Left forelimb (tissue), 1 donor: ENCODE data around the gene CD58.
"Not testable (repeated sequence)": the region's sequence is repeated elsewhere in the genome, so short reads cannot be mapped to it uniquely, and the experiment has no call there.

ENCODE experiments used
- DNase-seq: peaks from one replicate; pipeline ENCODE4 v3.0.0-alpha.2; 2018; ENCODE audit warnings: low spot score

The CD58 gene

GRCh38 chr1:116571215-116571919 lies 541 bp upstream of the CD58 start:
- no peak for DNase-seq

GRCh38 chr1:116569776-116570357 lies 959 bp downstream of the CD58 start:
- DNase-seq, result no peak

- no peak for DNase-seq
These were observed 1.5 kb downstream of the CD58 start for GRCh38 chr1:116569381-116569670.

GRCh38 chr1:116568662-116569380 lies 2.0 kb downstream of the CD58 start:
- DNase-seq, result no peak

- DNase-seq, result no peak
These were observed 2.8 kb downstream of the CD58 start for GRCh38 chr1:116567790-116568661.

GRCh38 chr1:116565222-116565621 lies 5.6 kb downstream of the CD58 start:
- no peak for DNase-seq

GRCh38 chr1:116564426-116564825 lies 6.4 kb downstream of the CD58 start:
- no peak for DNase-seq

- not testable (repeated sequence) for DNase-seq
These were observed 8.4 kb downstream of the CD58 start for GRCh38 chr1:116562465-116562864.

GRCh38 chr1:116561563-116561962 lies 9.3 kb downstream of the CD58 start:
- no peak for DNase-seq

GRCh38 chr1:116560704-116561490 lies 9.9 kb downstream of the CD58 start:
- no peak for DNase-seq

- DNase-seq, result no peak
These were observed 11.5 kb downstream of the CD58 start for GRCh38 chr1:116559304-116559761.

- DNase-seq, result no peak
These were observed 12.3 kb downstream of the CD58 start for GRCh38 chr1:116558571-116558970.

GRCh38 chr1:116558140-116558549 lies 12.7 kb downstream of the CD58 start:
- no peak for DNase-seq

- no peak for DNase-seq
These were observed 13.4 kb downstream of the CD58 start for GRCh38 chr1:116557323-116557878.

GRCh38 chr1:116556289-116557006 lies 14.4 kb downstream of the CD58 start:
- no peak for DNase-seq

GRCh38 chr1:116554924-116555323 lies 15.9 kb downstream of the CD58 start:
- no peak for DNase-seq

- no peak for DNase-seq
These were observed 17.3 kb downstream of the CD58 start for GRCh38 chr1:116553386-116554115.

GRCh38 chr1:116546354-116546977 lies 24.4 kb downstream of the CD58 start:
- DNase-seq, result no peak

GRCh38 chr1:116545359-116545705 lies 25.5 kb downstream of the CD58 start:
- no peak for DNase-seq
